ENCODE data around the gene LETM1. TPM values are rescaled to one million over a fixed set of nuclear protein-coding genes. Genes with fewer than 3 reads are reported as not detected.

LETM1 gene
- 10 to 100 TPM; 18.7 to 30.1 (median 24.2) TPM for polyA plus RNA-seq (ENCODE audit: insufficient read length in 4 of 4)

- DNase-seq (ENCODE audit: low read depth in 4 of 4, low spot score in 2 of 4), result peak in 3 of 4 donors; percentile 73 to 87 (median 84)
These were observed at the start of gene LETM1 for GRCh38 chr4:1856071-1856942. Gene LETM1, minus strand, starts transcription at chr4:1856156. Its CDS starts 206 bp downstream, at chr4:1855950.

- no peak for DNase-seq (ENCODE audit: low read depth in 4 of 4, low spot score in 2 of 4)
These were observed 48.1 kb upstream of the LETM1 start for GRCh38 chr4:1904042-1904441.

- DNase-seq (ENCODE audit: low read depth in 4 of 4, low spot score in 2 of 4), result no peak
These were observed 47.1 kb upstream of the LETM1 start for GRCh38 chr4:1903035-1903434.

GRCh38 chr4:1902243-1902642 lies 46.3 kb upstream of the LETM1 start:
- DNase-seq (ENCODE audit: low read depth in 4 of 4, low spot score in 2 of 4), result no peak

GRCh38 chr4:1901127-1901526 lies 45.2 kb upstream of the LETM1 start:
- DNase-seq (ENCODE audit: low read depth in 4 of 4, low spot score in 2 of 4), result no peak

GRCh38 chr4:1900624-1901023 lies 44.7 kb upstream of the LETM1 start:
- no peak for DNase-seq (ENCODE audit: low read depth in 4 of 4, low spot score in 2 of 4)

- no peak for DNase-seq (ENCODE audit: low read depth in 4 of 4, low spot score in 2 of 4)
These were observed 44.1 kb upstream of the LETM1 start for GRCh38 chr4:1900087-1900433.

GRCh38 chr4:1899149-1900086 lies 43.5 kb upstream of the LETM1 start:
- DNase-seq (ENCODE audit: low read depth in 4 of 4, low spot score in 2 of 4), result peak; percentile 41 to 46 (median 44)

GRCh38 chr4:1898681-1899080 lies 42.7 kb upstream of the LETM1 start:
- DNase-seq (ENCODE audit: low read depth in 4 of 4, low spot score in 2 of 4), result no peak

- DNase-seq (ENCODE audit: low read depth in 4 of 4, low spot score in 2 of 4), result no peak
These were observed 42.1 kb upstream of the LETM1 start for GRCh38 chr4:1898007-1898406.

- DNase-seq (ENCODE audit: low read depth in 4 of 4, low spot score in 2 of 4), result no peak
These were observed 40.7 kb upstream of the LETM1 start for GRCh38 chr4:1896658-1896991.

- DNase-seq (ENCODE audit: low read depth in 4 of 4, low spot score in 2 of 4), result no peak
These were observed 40.2 kb upstream of the LETM1 start for GRCh38 chr4:1895971-1896657.

- no peak for DNase-seq (ENCODE audit: low read depth in 4 of 4, low spot score in 2 of 4)
These were observed 35.1 kb upstream of the LETM1 start for GRCh38 chr4:1890979-1891570.

GRCh38 chr4:1887052-1887451 lies 31.1 kb upstream of the LETM1 start:
- DNase-seq (ENCODE audit: low read depth in 4 of 4, low spot score in 2 of 4), result no peak

- no peak for DNase-seq (ENCODE audit: low read depth in 4 of 4, low spot score in 2 of 4)
These were observed 29.5 kb upstream of the LETM1 start for GRCh38 chr4:1885414-1885813.

GRCh38 chr4:1883583-1883982 lies 27.6 kb upstream of the LETM1 start:
- no peak for DNase-seq (ENCODE audit: low read depth in 4 of 4, low spot score in 2 of 4)

GRCh38 chr4:1882850-1883271 lies 26.9 kb upstream of the LETM1 start:
- no peak for DNase-seq (ENCODE audit: low read depth in 4 of 4, low spot score in 2 of 4)

GRCh38 chr4:1880332-1880731 lies 24.4 kb upstream of the LETM1 start:
- no peak for DNase-seq (ENCODE audit: low read depth in 4 of 4, low spot score in 2 of 4)

- no peak for DNase-seq (ENCODE audit: low read depth in 4 of 4, low spot score in 2 of 4)
These were observed 23.5 kb upstream of the LETM1 start for GRCh38 chr4:1879485-1879884.

GRCh38 chr4:1874201-1874600 lies 18.2 kb upstream of the LETM1 start:
- DNase-seq (ENCODE audit: low read depth in 4 of 4, low spot score in 2 of 4), result no peak

- no peak for DNase-seq (ENCODE audit: low read depth in 4 of 4, low spot score in 2 of 4)
These were observed 17.8 kb upstream of the LETM1 start for GRCh38 chr4:1873776-1874175.
